ENCODE measurements around the gene PRKAB1.

PRKAB1 gene

DNA sequence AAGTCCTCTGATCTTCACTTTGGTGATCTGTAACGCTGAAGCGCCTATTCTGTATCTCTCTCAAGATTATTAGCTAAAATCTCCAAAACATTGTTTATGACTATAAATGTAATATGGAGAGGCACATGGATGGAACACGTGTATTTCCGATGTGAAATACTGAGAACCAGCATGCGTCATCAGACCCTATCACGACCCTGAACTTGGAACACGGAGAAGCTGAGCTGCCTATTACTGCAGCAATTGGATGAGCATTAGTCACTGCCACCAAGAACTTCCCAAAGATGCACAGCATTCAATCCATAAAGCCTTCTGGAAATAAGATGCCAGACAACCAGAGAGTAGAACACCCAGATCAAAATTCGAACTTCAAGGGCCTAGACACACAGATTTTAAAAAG is 61.9 kb downstream of the PRKAB1 start:
- TF ChIP-seq CTCF (IDR thresholded peaks at IDR 0.05; ENCODE audit: low read length, missing control alignments), result no peak
- H3K4me3 ChIP-seq (replicated peaks; ENCODE audit: low read depth, low read length), result no peak overlapping the region
- DNase-seq (ENCODE audit: low read depth), result no peak

DNA sequence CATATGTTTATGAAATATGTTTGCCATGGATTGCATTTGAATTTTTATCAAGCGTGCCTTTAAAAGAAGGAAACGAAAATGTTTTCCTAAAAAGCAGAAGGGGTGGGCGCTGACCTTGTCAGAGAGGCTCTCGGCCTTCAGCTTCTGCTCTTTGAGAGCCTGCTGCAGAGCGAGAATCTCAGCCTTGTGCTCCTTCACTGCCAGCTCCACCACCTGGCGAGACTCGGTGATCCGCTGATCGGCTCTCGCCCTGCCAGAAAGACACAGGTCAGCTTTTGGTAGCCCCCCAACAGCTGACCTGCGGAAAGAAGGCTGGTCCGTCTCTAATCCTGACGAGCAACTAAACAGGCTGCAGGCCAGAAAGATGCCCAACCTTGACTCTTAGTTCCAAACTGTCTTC is 62.4 kb downstream of the PRKAB1 start:
- no peak for DNase-seq (ENCODE audit: low read depth)
- no peak for TF ChIP-seq CTCF (IDR thresholded peaks at IDR 0.05; ENCODE audit: low read length, missing control alignments)
- H3K4me3 ChIP-seq (replicated peaks; ENCODE audit: low read depth, low read length), result no peak overlapping the region
